Kidney (tissue), 14 donors: ENCODE measurements around the gene PUM1. TPM values are rescaled to one million over a fixed set of nuclear protein-coding genes. Genes with fewer than 3 reads are reported as not detected.

Experiments used
- DNase-seq, 5 donors: peaks; one replicate each; pipeline ENCODE4 v3.0.0-alpha.2; 2013 to 2020
- FAIRE-seq: peaks from 2 replicates; lab custom pipeline; 2012; peaks lifted over from hg19 to GRCh38; lab: Jason Lieb, UNC
- H3K27ac ChIP-seq, 2 donors: one replicate each; pipeline ENCODE4 v1.7.0; 2013; ENCODE audit warnings: low read depth in 2 of 2, low read length in 2 of 2, inconsistent platforms in 1 of 2
- H3K27me3 ChIP-seq: one replicate; pipeline ENCODE4 v1.7.1; 2013; ENCODE audit warnings: low read length, inconsistent platforms; ENCODE audit not compliant: control insufficient read depth, insufficient read depth
- H3K36me3 ChIP-seq, 3 donors: one replicate each; pipeline versions ENCODE4 v1.7.0 to v1.7.1; 2013; ENCODE audit warnings: low read length in 3 of 3, control low read depth in 1 of 3, inconsistent platforms in 1 of 3; ENCODE audit not compliant: insufficient read depth in 3 of 3, control insufficient read depth in 2 of 3
- H3K4me1 ChIP-seq, 3 donors: one replicate each; pipeline versions ENCODE4 v1.7.0 to v1.7.1; 2013; ENCODE audit warnings: low read length in 3 of 3, inconsistent platforms in 1 of 3, low read depth in 1 of 3; ENCODE audit not compliant: control insufficient read depth in 2 of 3, insufficient read depth in 2 of 3
- H3K4me3 ChIP-seq, 3 donors: one replicate each; pipeline versions ENCODE4 v1.7.0 to v1.8.1; 2013; ENCODE audit warnings: low read length in 3 of 3, control low read depth in 1 of 3, inconsistent platforms in 1 of 3
- H3K9ac ChIP-seq, 3 donors: one replicate each; pipeline versions ENCODE4 v1.7.0 to v1.7.1; 2013; ENCODE audit warnings: low read length in 3 of 3, control low read depth in 1 of 3, inconsistent platforms in 1 of 3
- H3K9me3 ChIP-seq, 3 donors: one replicate each; pipeline versions ENCODE4 v1.7.0 to v1.7.1; 2013; ENCODE audit warnings: low read length in 3 of 3, control low read depth in 1 of 3, inconsistent platforms in 1 of 3; ENCODE audit not compliant: control insufficient read depth in 2 of 3, insufficient read depth in 1 of 3
- CTCF ChIP-seq: IDR thresholded peaks from 3 replicates; pipeline ENCODE4 v1.5.1; 2012; ENCODE audit warnings: mild to moderate bottlenecking, moderate library complexity, borderline replicate concordance; ENCODE audit not compliant: insufficient read depth; ENCODE audit errors: extremely low read depth
- intact Hi-C: fragments of 100-400 bp; cut with DNase I; formaldehyde crosslinking; loops from one replicate; pipeline ENCODE4 v1.11.1; 2022
- polyA plus RNA-seq: library from polyadenylated mRNA; stranded (reverse); fragments of 350-450 nt; fragmentation: Illumina TruSeq; extraction: RNeasy Lipid Tissue Mini Kit (QIAGEN cat#74804); gene quantifications from one replicate; pipeline ENCODE4 v1.2.3, GENCODE V29; 2014; ENCODE audit warnings: low read depth, low replicate concordance; ENCODE audit not compliant: insufficient read depth
- total RNA-seq: library from RNA; stranded (reverse); fragmentation: NEBNext Ultra II Directional; extraction: Animal tissue kit (Norgen Biotek cat#: 25700); gene quantifications from one replicate; pipeline ENCODE4 v1.2.1, GENCODE V29; 2021
- donor health status: control.
- donor health status: control.
- donor health status: control.
- donor health status: control.
- donor health status: control.
- donor health status: DM: yes; HTN: yes; CAD: no.
- donor health status: Normal renal cell carcinoma (clear cell type).

PUM1 gene
- total and polyA plus RNA-seq, 2 donors from 2014 or later: 19.1 to 150 TPM

DNA sequence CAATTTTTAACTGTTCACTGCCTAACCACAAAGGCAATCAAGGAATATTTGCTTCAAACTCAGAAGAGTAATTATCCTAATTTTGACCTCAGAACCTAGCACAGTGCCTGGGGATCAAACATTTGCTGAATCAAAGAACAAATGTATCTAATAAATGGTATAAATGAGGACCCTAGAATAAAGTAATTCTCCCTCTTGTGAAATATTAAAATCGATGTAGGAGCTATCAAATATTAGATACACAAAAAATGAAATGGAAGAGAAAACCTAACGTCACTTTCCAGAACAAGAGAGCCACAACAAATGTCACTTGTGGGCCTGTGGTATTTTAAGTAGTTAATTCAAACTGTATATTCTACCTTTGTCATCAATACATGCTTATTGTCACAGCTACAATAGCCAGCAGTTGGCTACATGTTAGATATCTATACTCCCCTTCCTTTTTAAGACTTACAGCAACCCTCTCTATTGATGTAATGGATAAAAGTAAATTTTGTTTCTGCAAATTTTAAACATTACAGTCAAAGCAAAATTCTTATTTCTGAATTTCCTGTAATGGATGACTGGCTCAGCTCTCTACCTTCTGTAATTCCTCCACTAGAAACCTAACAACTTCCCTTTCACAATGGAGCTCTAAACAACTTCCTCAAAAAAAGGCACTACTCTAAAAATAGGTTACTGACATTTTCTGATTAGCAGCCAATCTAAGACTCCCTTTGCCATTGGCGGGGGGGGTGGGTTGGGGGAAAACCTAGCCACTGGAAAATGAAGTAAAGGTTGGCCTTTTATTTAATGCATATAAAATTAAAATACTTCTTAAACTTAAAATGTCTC lies 37.6 kb downstream of the PUM1 start:
- Histone ChIP-seq H3K4me1 (peaks cover 3 to 28% (median 7%) of the 10 kb centered on the region in 3 donors), H3K9ac (no peak overlapping the region), H3K36me3 (no peaks in the 10 kb centered on the region), H3K27me3 (no peaks in the 10 kb centered on the region), H3K4me3 (no peak overlapping the region), H3K9me3 (no peaks in the 10 kb centered on the region), H3K27ac (no peak overlapping the region)
- intact Hi-C loops: no loop called here
- TF ChIP-seq CTCF: no peak
- DNase-seq: peak in 1 of 5 donors; percentile 38
- no peak for FAIRE-seq

GRCh38 chr1:31022259-31022658 lies 43.3 kb downstream of the PUM1 start:
- Histone ChIP-seq H3K27ac (no peak overlapping the region), H3K9me3 (no peaks in the 10 kb centered on the region), H3K36me3 (no peaks in the 10 kb centered on the region), H3K4me3 (no peak overlapping the region), H3K9ac (no peak overlapping the region), H3K4me1 (peaks cover 2 to 11% (median 3%) of the 10 kb centered on the region in 3 donors), H3K27me3 (no peaks in the 10 kb centered on the region)
- FAIRE-seq: no peak
- no peak for DNase-seq
- TF ChIP-seq CTCF: no peak
- intact Hi-C loops: no loop called here

GRCh38 chr1:31020007-31020790 lies 45.3 kb downstream of the PUM1 start:
- H3K36me3 ChIP-seq: no peaks in the 10 kb centered on the region
- H3K4me1 ChIP-seq: peaks cover 2 to 11% (median 3%) of the 10 kb centered on the region in 3 donors
- intact Hi-C loops: no loop called here
- no peak for TF ChIP-seq CTCF
- H3K9me3 ChIP-seq: no peaks in the 10 kb centered on the region
- no peak overlapping the region for H3K27ac ChIP-seq
- no peaks in the 10 kb centered on the region for H3K27me3 ChIP-seq
- FAIRE-seq (no peak), DNase-seq (no peak)
- no peak overlapping the region for H3K9ac ChIP-seq
- H3K4me3 ChIP-seq: no peak overlapping the region
